Measurements from ENCODE around the gene ZGLP1.
A peak's percentile ranks its signal among the peaks of the same experiment; 100 is the strongest.
"Not testable (repeated sequence)": the region's sequence is repeated elsewhere in the genome, so short reads cannot be mapped to it uniquely, and the experiment has no call there.

Gene ZGLP1

DNA sequence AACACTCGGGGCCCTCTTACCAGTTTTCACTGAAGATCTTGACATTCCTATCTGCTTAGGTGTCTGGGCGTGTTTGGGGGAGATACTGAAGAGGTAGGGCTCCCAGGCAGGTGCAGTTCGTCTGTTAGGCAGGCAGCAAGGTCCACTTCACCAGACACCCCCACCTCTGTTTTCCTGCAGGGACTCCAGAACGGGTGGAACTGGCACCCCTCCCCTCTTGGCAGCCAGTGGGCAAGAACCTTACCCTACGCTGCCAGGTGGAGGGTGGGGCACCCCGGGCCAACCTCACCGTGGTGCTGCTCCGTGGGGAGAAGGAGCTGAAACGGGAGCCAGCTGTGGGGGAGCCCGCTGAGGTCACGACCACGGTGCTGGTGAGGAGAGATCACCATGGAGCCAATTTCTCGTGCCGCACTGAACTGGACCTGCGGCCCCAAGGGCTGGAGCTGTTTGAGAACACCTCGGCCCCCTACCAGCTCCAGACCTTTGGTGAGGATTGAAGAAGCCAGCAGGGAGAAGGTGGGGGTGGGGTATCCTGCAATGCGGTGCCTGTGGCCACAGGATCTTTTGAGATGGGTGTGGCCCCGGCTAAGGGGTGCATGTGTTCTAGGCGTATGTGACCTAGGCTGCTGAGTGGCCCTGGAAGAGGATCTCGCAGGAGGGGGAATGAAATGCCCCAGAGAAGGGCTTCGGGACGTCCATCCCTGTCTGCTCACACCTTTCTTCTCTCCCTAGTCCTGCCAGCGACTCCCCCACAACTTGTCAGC is 26.1 kb downstream of the ZGLP1 start:
- no peak overlapping the region for H2BK12ac ChIP-seq (ENCODE audit: low read length)
- no peak overlapping the region for H3K4ac ChIP-seq (ENCODE audit: low read depth, low read length)
- no peak overlapping the region for H4K12ac ChIP-seq (ENCODE audit: low read depth, low read length)
- peaks cover 17% of the 10 kb centered on the region for H3K27me3 ChIP-seq (ENCODE audit: insufficient read depth, low read length)
- peaks cover 0 to 2% of the 10 kb centered on the region in 2 experiments for H3K36me3 ChIP-seq (ENCODE audit: control insufficient read depth in 1 of 2, insufficient read depth in 2 of 2, low read length in 2 of 2)
- H3K18ac ChIP-seq (ENCODE audit: low read length) = no peak overlapping the region
- no peaks in the 10 kb centered on the region for H3K79me2 ChIP-seq (ENCODE audit: control insufficient read depth, insufficient read depth, low read length, poor library complexity)
- H3K9ac ChIP-seq (ENCODE audit: low read length) = no peak overlapping the region
- H2BK5ac ChIP-seq (ENCODE audit: low read depth, low read length, poor library complexity) = no peak overlapping the region
- H3K4me2 ChIP-seq (ENCODE audit: low read length) = no peak overlapping the region
- H2AK5ac ChIP-seq (ENCODE audit: low read length) = no peak overlapping the region
- no peak overlapping the region for H3K23ac ChIP-seq (ENCODE audit: low read length)
- H3K79me1 ChIP-seq (ENCODE audit: low read length) = no peaks in the 10 kb centered on the region
- no peak overlapping the region for H2AFZ ChIP-seq (ENCODE audit: insufficient read depth, low read length, poor library complexity)
- H3K27ac ChIP-seq (ENCODE audit: low read depth, low read length) = no peak overlapping the region
- H4K91ac ChIP-seq (ENCODE audit: low read depth, low read length) = no peak overlapping the region
- H3K4me3 ChIP-seq (ENCODE audit: low read depth, low read length) = no peak overlapping the region
- no peak overlapping the region for H2BK120ac ChIP-seq (ENCODE audit: insufficient read depth, low read length, poor library complexity)
- H3K14ac ChIP-seq (ENCODE audit: low read length) = no peak overlapping the region
- H3K4me1 ChIP-seq (ENCODE audit: control insufficient read depth in 1 of 2, insufficient read depth in 2 of 2, low read length in 2 of 2) = peaks cover 0 to 2% of the 10 kb centered on the region in 2 experiments
- DNase-seq = no peak
- no CpG with 5 or more reads among the region's 23 CpGs for WGBS (ENCODE audit: extremely low coverage, insufficient coverage, insufficient read length)
- H3K9me3 ChIP-seq (ENCODE audit: insufficient read depth, low read depth, low read length) = peaks cover 11% of the 10 kb centered on the region
- H4K8ac ChIP-seq (ENCODE audit: low read depth, low read length) = no peak overlapping the region

DNA sequence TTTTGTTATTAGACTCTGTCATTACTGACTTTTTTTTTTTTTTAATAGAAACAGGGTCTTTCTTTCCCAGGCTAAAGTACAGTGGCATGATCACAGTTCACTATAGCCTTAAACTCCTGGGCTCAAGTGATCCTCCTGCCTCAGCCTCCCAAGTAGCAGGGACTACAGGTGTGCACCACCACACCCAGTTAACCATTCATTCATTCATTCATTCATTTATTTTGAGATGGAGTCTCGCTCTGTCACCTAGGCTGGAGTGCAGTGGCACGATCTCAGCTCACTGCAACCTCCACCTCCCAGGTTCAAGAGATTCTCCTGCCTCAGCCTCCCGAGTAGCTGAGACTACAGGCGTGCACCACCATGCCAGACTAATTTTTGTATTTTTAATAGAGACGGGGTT is 27.6 kb downstream of the ZGLP1 start:
- H3K4me2 ChIP-seq (ENCODE audit: low read length); H4K8ac ChIP-seq (ENCODE audit: low read depth, low read length); H3K14ac ChIP-seq (ENCODE audit: low read length); H2BK120ac ChIP-seq (ENCODE audit: insufficient read depth, low read length, poor library complexity); H2BK12ac ChIP-seq (ENCODE audit: low read length); DNase-seq; H3K27ac ChIP-seq (ENCODE audit: low read depth, low read length); H4K12ac ChIP-seq (ENCODE audit: low read depth, low read length); H3K79me1 ChIP-seq (ENCODE audit: low read length); H2AFZ ChIP-seq (ENCODE audit: insufficient read depth, low read length, poor library complexity); H3K9me3 ChIP-seq (ENCODE audit: insufficient read depth, low read depth, low read length); H4K91ac ChIP-seq (ENCODE audit: low read depth, low read length); H2BK5ac ChIP-seq (ENCODE audit: low read depth, low read length, poor library complexity); H3K4ac ChIP-seq (ENCODE audit: low read depth, low read length); H3K79me2 ChIP-seq (ENCODE audit: control insufficient read depth, insufficient read depth, low read length, poor library complexity); H3K36me3 ChIP-seq (ENCODE audit: control insufficient read depth in 1 of 2, insufficient read depth in 2 of 2, low read length in 2 of 2); H3K4me3 ChIP-seq (ENCODE audit: low read depth, low read length); H3K4me1 ChIP-seq (ENCODE audit: control insufficient read depth in 1 of 2, insufficient read depth in 2 of 2, low read length in 2 of 2); H3K9ac ChIP-seq (ENCODE audit: low read length); H3K18ac ChIP-seq (ENCODE audit: low read length); H3K27me3 ChIP-seq (ENCODE audit: insufficient read depth, low read length); H2AK5ac ChIP-seq (ENCODE audit: low read length); H3K23ac ChIP-seq (ENCODE audit: low read length): not testable (repeated sequence)
- no CpG with 5 or more reads among the region's 5 CpGs for WGBS (ENCODE audit: extremely low coverage, insufficient coverage, insufficient read length)

DNA sequence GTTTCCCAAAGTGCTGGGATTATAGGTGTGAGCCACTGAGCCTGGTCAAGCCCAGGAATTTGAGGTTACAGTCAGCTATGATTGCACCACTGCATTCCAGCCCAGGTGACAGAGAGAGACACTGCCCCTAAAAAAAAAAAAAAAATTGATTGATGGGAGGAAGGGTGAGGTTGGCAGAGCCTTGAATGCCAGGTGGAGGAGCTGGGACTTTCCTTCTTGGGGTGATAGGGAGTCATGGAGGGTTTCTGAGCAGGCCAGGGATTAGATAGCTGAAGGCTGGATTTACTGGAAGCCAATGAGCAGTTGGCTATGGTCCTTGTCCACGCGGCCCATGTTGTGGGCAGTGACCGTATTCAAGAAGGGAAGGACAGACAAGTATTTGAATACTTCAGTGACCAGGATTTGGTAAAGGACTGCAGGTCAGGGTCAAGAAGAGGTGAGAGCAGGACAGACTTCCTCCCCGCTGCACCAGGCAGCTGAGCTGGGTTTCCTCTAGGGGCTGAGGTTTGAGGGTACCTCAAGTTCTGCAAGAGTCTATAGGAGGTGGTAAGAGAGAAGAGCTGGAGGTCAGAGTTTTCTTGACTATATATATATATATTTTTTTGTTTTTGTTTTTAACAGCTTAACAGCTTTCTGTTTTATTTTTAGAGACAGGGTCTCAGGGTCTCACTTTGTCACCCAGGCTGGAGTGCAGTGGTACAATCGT is 29.7 kb downstream of the ZGLP1 start:
- H3K14ac ChIP-seq (ENCODE audit: low read length) = no peak overlapping the region
- H3K27me3 ChIP-seq (ENCODE audit: insufficient read depth, low read length) = no peaks in the 10 kb centered on the region
- H4K12ac ChIP-seq (ENCODE audit: low read depth, low read length) = no peak overlapping the region
- H2BK120ac ChIP-seq (ENCODE audit: insufficient read depth, low read length, poor library complexity) = no peak overlapping the region
- WGBS (ENCODE audit: extremely low coverage, insufficient coverage, insufficient read length) = no CpG with 5 or more reads among the region's 5 CpGs
- H3K4ac ChIP-seq (ENCODE audit: low read depth, low read length) = no peak overlapping the region
- H3K9me3 ChIP-seq (ENCODE audit: insufficient read depth, low read depth, low read length) = peaks cover 2% of the 10 kb centered on the region
- no peak overlapping the region for H2AK5ac ChIP-seq (ENCODE audit: low read length)
- DNase-seq = no peak
- H3K23ac ChIP-seq (ENCODE audit: low read length) = peak overlapping the region; percentile 40
- H3K9ac ChIP-seq (ENCODE audit: low read length) = no peak overlapping the region
- no peaks in the 10 kb centered on the region for H3K36me3 ChIP-seq (ENCODE audit: control insufficient read depth in 1 of 2, insufficient read depth in 2 of 2, low read length in 2 of 2)
- H2BK5ac ChIP-seq (ENCODE audit: low read depth, low read length, poor library complexity) = no peak overlapping the region
- H2BK12ac ChIP-seq (ENCODE audit: low read length) = no peak overlapping the region
- no peaks in the 10 kb centered on the region for H3K79me1 ChIP-seq (ENCODE audit: low read length)
- no peak overlapping the region for H3K18ac ChIP-seq (ENCODE audit: low read length)
- H3K4me1 ChIP-seq (ENCODE audit: control insufficient read depth in 1 of 2, insufficient read depth in 2 of 2, low read length in 2 of 2) = no peaks in the 10 kb centered on the region
- H2AFZ ChIP-seq (ENCODE audit: insufficient read depth, low read length, poor library complexity) = no peak overlapping the region
- no peaks in the 10 kb centered on the region for H3K79me2 ChIP-seq (ENCODE audit: control insufficient read depth, insufficient read depth, low read length, poor library complexity)
- H3K4me3 ChIP-seq (ENCODE audit: low read depth, low read length) = no peak overlapping the region
- H3K27ac ChIP-seq (ENCODE audit: low read depth, low read length) = no peak overlapping the region
- no peak overlapping the region for H4K8ac ChIP-seq (ENCODE audit: low read depth, low read length)
- H3K4me2 ChIP-seq (ENCODE audit: low read length) = no peak overlapping the region
- no peak overlapping the region for H4K91ac ChIP-seq (ENCODE audit: low read depth, low read length)

DNA sequence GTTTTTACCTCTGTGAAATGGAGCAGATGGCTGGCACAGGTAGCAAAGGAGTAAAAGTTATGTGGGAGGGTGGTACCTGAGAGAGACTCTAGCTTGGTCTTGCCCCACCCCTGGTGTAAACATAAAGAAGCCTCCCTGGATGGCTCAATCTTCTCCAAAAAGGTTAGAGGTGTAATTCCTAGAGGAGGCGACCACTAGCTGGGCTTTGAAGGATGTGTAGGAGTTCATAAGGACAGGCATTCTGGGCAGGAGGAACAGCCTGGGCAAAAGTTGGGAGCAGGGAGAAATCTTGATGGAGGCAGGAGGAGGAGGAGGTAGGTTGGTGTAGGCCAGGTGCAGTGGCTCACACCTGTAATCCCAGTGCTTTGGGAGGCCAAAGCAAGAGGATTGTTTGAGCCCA is 30.7 kb downstream of the ZGLP1 start:
- Histone ChIP-seq H3K4me2 (ENCODE audit: low read length) (no peak overlapping the region), H4K91ac (ENCODE audit: low read depth, low read length) (no peak overlapping the region), H3K36me3 (ENCODE audit: control insufficient read depth in 1 of 2, insufficient read depth in 2 of 2, low read length in 2 of 2) (no peaks in the 10 kb centered on the region), H2AK5ac (ENCODE audit: low read length) (no peak overlapping the region), H3K79me2 (ENCODE audit: control insufficient read depth, insufficient read depth, low read length, poor library complexity) (no peaks in the 10 kb centered on the region), H2AFZ (ENCODE audit: insufficient read depth, low read length, poor library complexity) (no peak overlapping the region), H4K12ac (ENCODE audit: low read depth, low read length) (no peak overlapping the region), H2BK12ac (ENCODE audit: low read length) (no peak overlapping the region), H3K14ac (ENCODE audit: low read length) (no peak overlapping the region), H2BK5ac (ENCODE audit: low read depth, low read length, poor library complexity) (no peak overlapping the region), H3K9ac (ENCODE audit: low read length) (no peak overlapping the region), H2BK120ac (ENCODE audit: insufficient read depth, low read length, poor library complexity) (no peak overlapping the region), H3K23ac (ENCODE audit: low read length) (no peak overlapping the region), H3K18ac (ENCODE audit: low read length) (no peak overlapping the region), H3K4me3 (ENCODE audit: low read depth, low read length) (no peak overlapping the region), H3K27me3 (ENCODE audit: insufficient read depth, low read length) (no peaks in the 10 kb centered on the region), H4K8ac (ENCODE audit: low read depth, low read length) (no peak overlapping the region), H3K4me1 (ENCODE audit: control insufficient read depth in 1 of 2, insufficient read depth in 2 of 2, low read length in 2 of 2) (no peaks in the 10 kb centered on the region), H3K79me1 (ENCODE audit: low read length) (no peaks in the 10 kb centered on the region), H3K4ac (ENCODE audit: low read depth, low read length) (no peak overlapping the region), H3K9me3 (ENCODE audit: insufficient read depth, low read depth, low read length) (peaks cover 2% of the 10 kb centered on the region), H3K27ac (ENCODE audit: low read depth, low read length) (no peak overlapping the region)
- WGBS (ENCODE audit: extremely low coverage, insufficient coverage, insufficient read length) = no CpG with 5 or more reads among the region's 1 CpG
- no peak for DNase-seq

All from trophoblast cell (in vitro differentiated cells and primary cell).